NCI-H146 treated with DMSO at 0.1 percent for 48 hours (cell line): ENCODE data around the gene CLCF1.
"Not testable (repeated sequence)": the region's sequence is repeated elsewhere in the genome, so short reads cannot be mapped to it uniquely, and the experiment has no call there.

ENCODE experiments used
- DNase-seq: peaks from one replicate; lab custom pipeline; 2025; ENCODE audit not compliant: unreplicated experiment; lab: John Stamatoyannopoulos, UW

The CLCF1 gene

GRCh38 chr11:67409261-67409666 lies 35.9 kb upstream of the CLCF1 start:
- DNase-seq = no peak

- DNase-seq = no peak
Measured at GRCh38 chr11:67408437-67409200, 35.2 kb upstream of the CLCF1 start.

- no peak for DNase-seq
Measured at GRCh38 chr11:67407688-67408163, 34.3 kb upstream of the CLCF1 start.

- no peak for DNase-seq
Measured at GRCh38 chr11:67406969-67407687, 33.7 kb upstream of the CLCF1 start.

GRCh38 chr11:67406420-67406968 lies 33.1 kb upstream of the CLCF1 start:
- DNase-seq = no peak

GRCh38 chr11:67405688-67406339 lies 32.4 kb upstream of the CLCF1 start:
- no peak for DNase-seq

GRCh38 chr11:67405196-67405567 lies 31.8 kb upstream of the CLCF1 start:
- DNase-seq = no peak

GRCh38 chr11:67404515-67405195 lies 31.3 kb upstream of the CLCF1 start:
- no peak for DNase-seq

- DNase-seq = not testable (repeated sequence)
Measured at GRCh38 chr11:67403085-67403484, 29.7 kb upstream of the CLCF1 start.

GRCh38 chr11:67402192-67402839 lies 28.9 kb upstream of the CLCF1 start:
- DNase-seq = not testable (repeated sequence)

- peak; percentile 87 for DNase-seq
Measured at GRCh38 chr11:67401495-67402191, 28.2 kb upstream of the CLCF1 start, which contains the start of gene PPP1CA. Gene PPP1CA, minus strand, starts transcription at chr11:67401858. Its CDS starts 76 bp downstream, at chr11:67401782.

GRCh38 chr11:67400942-67401494 lies 27.6 kb upstream of the CLCF1 start:
- DNase-seq = no peak

GRCh38 chr11:67400251-67400941 lies 27.0 kb upstream of the CLCF1 start:
- DNase-seq = no peak

- no peak for DNase-seq
Measured at GRCh38 chr11:67398661-67399563, 25.5 kb upstream of the CLCF1 start.

- no peak for DNase-seq
Measured at GRCh38 chr11:67397986-67398660, 24.7 kb upstream of the CLCF1 start.

GRCh38 chr11:67397536-67397935 lies 24.1 kb upstream of the CLCF1 start:
- no peak for DNase-seq
